Lower leg skin (tissue), 3 donors: Measurements from ENCODE around the gene MCCC1.

Source experiments
- POLR2A ChIP-seq, 2 donors: fragments of 450-650 bp; IDR thresholded peaks; one replicate each; pipeline ENCODE4 v1.6.1; 2016 to 2017; ENCODE audit warnings: antibody characterized with exemption in 2 of 2, mild to moderate bottlenecking in 1 of 2, moderate library complexity in 1 of 2
- TF ChIP-seq, protein P1 (sequence below), 3 donors: fragments of 450-650 bp; IDR thresholded peaks; one replicate each; pipeline ENCODE4 v1.5.1; 2016; ENCODE audit warnings: antibody characterized with exemption in 3 of 3, mild to moderate bottlenecking in 3 of 3, moderate library complexity in 2 of 3

DNA sequence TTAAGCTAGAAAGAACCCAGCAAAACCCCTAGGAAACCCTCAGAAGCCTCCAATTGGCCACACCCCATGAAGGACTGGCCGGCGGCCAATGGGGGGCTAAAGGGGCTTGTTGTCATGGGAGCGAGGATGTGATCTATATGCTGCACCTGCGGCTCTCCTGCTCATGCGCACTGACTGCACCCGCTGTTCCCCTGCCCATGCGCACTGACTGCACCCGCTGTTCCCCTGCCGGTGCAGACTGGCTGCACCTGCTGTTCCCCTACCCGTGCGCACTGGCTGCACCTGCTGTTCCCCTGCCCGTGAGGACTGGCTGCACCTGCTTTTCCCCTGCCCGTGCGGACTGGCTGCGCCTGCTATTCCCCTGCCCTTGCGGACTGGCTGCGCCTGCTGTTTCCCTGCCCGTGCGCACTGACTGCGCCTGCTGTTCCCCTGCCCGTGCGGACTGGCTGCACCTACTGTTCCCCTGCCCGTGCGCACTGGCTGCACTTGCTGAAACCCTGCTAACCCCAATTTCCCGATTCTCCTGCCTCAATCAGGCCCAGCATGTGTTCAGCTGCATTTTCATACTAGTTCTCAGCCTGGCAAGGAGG is 16.8 kb upstream of the MCCC1 start:
- TF ChIP-seq, protein P1, sequence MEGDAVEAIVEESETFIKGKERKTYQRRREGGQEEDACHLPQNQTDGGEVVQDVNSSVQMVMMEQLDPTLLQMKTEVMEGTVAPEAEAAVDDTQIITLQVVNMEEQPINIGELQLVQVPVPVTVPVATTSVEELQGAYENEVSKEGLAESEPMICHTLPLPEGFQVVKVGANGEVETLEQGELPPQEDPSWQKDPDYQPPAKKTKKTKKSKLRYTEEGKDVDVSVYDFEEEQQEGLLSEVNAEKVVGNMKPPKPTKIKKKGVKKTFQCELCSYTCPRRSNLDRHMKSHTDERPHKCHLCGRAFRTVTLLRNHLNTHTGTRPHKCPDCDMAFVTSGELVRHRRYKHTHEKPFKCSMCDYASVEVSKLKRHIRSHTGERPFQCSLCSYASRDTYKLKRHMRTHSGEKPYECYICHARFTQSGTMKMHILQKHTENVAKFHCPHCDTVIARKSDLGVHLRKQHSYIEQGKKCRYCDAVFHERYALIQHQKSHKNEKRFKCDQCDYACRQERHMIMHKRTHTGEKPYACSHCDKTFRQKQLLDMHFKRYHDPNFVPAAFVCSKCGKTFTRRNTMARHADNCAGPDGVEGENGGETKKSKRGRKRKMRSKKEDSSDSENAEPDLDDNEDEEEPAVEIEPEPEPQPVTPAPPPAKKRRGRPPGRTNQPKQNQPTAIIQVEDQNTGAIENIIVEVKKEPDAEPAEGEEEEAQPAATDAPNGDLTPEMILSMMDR (IDR thresholded peaks at IDR 0.05): no peak
- TF ChIP-seq POLR2A (IDR thresholded peaks at IDR 0.05): no peak
